GM12892 (cell line): ENCODE measurements around the gene FHL3.

Experiments used
- DNase-seq: peaks from one replicate; pipeline ENCODE4 v3.0.0; 2011; ENCODE audit not compliant: insufficient read length
- FAIRE-seq: peaks from 2 replicates; lab custom pipeline; 2011; peaks lifted over from hg19 to GRCh38; lab: Jason Lieb, UNC
- POLR2A ChIP-seq: IDR thresholded peaks from 2 replicates; pipeline ENCODE4 v1.6.1; 2011; ENCODE audit warnings: low read depth, low read length, control low read depth
- POLR2AphosphoS5 ChIP-seq: IDR thresholded peaks from 2 replicates; pipeline ENCODE4 v1.6.1; 2011; ENCODE audit warnings: low read depth, low read length, control low read depth
- TAF1 ChIP-seq: IDR thresholded peaks from 2 replicates; pipeline ENCODE4 v1.6.1; 2011; ENCODE audit warnings: low read depth, mild to moderate bottlenecking, control low read depth, low read length, borderline replicate concordance

Gene FHL3

DNA sequence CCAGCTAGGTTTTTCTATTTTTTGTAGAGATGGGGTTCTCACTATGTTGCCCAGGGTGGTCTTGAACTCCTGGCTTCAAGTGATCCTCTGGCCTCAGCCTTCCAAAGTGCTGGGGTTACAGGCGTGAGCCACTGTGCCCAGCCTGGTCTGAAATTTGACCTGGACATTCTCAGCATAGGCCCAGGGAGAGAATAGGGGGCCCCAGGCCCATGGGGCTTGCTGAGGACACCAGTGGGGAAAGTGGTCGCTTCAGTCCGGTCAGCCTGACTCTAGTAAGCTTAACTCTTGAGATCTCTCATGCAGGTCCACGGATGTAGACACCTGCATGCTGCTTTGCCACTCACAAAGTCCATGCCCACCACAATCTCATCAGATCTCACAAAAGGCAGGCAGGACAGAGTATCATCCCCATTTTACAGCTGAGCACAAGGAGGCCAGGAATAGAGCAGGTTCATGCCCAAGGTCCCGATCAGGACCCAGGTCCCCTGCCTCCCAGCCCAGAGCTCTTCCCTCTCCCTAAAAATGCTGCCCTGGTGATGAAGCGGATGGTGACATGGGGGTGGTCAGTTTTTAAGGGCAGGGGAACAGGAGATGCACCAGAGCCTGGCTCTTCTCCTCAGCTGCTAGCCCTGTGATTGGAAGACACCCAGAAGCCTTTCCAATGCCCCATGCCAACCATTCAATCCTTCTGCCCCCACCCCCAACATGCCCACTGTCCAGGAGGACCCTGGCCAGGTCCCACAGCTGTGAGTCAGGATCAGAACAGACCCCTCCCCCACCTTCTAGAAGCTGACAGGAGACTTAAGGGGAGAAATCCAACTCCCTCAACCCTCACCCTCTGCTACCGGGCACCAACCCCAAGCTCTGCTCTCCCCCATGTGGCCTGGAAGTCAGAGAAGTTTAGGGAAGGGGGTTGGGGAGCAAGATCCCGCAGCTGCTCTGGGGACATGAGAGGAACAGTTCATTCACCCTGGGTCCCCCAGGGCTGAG, 1.8 kb downstream of the FHL3 start:
- FAIRE-seq (no peak), DNase-seq (no peak)
- no peak for TF ChIP-seq POLR2A
- TF ChIP-seq POLR2AphosphoS5, result no peak
- TF ChIP-seq TAF1, result no peak

DNA sequence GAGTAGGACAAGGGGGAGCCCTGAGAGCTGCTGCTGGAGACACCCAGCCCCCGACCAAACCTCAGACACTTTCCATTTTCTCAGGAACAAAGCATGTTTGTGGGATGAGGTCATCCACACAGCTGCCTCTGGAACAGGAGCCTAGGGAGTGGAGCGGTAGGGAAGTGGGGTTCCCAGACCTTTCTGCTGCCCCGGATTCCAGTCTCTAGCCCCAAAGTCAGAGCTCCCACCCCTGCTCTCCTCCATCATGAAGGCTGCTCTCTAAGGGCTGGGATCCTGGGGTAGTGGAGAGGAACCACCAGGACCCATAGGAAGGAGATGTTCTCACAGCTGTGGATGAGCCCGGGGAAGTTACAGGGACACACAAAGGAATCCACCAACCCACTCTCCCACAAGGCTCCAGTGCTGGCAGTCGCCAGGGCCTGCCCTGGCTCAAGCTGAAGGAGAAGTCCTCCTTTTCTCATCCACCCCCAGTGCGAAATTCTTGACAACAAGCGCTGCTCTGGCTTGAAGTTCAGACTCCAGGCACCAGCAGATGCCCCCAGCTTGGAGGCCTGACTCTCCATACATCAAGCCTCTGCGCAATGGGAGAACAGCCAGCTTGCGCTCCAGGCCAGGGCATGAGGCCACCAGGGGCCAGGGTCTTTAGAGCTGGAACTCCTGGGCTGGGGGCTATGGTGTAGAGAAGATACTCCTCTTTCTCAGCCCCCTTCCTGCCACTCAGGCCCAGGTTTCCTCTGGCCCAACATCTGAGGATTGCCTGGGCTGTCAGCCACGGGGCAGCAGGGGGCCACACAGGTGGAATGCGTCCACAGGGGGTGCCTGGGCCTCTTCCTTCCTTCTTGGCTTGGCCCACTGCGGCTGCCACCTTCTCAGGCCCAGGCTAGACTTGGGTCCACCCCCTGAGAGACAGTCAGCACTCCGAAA, 4.5 kb downstream of the FHL3 start:
- FAIRE-seq (no peak), DNase-seq (no peak)
- TF ChIP-seq TAF1 (no peak), POLR2A (no peak), POLR2AphosphoS5 (no peak)

DNA sequence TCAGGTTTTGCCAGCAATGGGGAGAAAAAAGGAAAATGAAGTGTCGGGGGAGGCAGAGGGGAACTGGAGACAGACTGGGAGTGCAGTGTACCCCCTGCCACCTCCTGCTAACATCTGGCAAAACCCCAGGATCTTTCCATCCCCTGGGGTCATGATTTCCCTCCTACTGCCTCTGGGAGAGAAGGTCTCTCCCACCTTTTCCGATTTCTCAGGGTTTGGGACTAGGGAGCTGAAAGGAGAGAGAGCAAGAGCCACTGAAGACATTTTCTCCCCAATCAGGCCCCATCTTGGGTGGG, 5.1 kb downstream of the FHL3 start:
- TF ChIP-seq POLR2AphosphoS5 (no peak), POLR2A (no peak), TAF1 (no peak)
- FAIRE-seq (no peak), DNase-seq (no peak)

DNA sequence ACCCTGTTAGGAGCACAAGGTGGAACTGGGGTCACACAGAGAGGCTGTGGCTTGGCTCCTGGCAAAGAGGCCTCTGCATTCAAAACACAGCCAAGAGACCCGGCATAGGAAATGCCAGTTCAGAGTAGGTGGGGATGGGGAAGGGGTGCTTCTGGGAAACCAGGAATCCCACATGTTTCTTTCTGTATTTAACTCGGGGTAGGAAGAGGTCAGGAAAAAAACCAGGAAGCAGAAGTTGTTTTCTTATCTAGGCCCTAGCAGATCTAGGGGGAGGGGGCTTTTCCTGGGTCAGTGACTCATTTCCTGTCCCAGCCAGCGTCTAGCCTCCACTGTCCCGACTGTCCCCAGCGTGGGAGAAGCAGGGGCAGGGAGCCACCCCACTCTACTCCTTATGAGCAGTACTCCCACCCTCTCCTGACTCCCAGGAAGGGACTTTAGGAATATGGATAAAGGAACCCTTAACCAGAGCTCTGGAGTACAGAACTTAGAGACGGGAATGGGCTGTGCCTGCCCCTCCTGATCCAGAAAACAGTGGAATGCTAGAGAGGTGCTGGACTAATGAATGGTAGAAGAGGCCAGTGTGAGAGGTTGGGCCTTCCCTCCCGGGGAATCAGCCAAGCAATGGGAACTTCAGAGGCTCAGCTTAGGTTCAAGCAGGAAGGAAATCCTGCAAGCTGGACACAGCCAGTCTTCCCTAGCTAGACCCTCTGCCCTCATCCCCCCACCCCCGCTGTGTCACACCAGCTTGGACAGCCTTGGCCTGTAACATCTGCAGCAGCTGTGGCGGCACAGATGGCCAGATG, 5.7 kb downstream of the FHL3 start:
- DNase-seq, result no peak
- TF ChIP-seq TAF1, result no peak
- no peak for TF ChIP-seq POLR2AphosphoS5
- TF ChIP-seq POLR2A, result no peak
- FAIRE-seq, result no peak

- DNase-seq (no peak), FAIRE-seq (no peak)
- TF ChIP-seq POLR2A (no peak), POLR2AphosphoS5 (no peak), TAF1 (no peak)
Measured at GRCh38 chr1:37998913-37999429, 6.3 kb downstream of the FHL3 start.

DNA sequence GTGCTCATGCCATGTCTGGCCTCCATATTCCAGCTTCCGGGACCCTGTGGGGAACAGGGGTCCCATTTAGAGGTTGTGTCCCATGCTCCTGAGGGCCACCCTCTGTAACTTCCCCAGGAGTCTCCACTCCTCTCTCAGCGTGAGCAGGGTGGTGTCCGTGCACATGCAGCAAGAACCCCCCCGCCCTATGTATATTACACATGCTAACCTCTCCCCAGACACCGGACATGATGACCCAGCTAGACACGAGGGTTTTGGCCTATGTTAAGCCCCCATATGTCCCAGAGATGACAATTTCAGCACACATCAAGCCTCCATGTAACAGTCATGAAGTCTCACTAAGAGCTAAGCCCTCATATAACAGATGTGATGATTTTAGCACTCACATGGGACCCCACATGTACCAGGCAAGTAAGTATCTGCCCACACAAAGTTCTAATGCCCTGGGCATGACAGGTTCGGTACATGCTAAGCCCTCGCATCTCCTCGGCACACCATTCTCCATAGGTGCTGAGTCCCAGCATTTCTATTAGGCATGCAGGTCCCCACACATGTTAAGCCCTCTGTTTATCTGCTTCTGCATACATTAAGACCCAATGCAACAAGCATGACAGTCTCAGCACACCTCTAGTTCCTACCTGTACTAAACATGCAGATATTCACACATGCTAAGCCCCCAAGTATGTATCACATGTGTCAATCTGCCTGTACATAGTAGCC, 7.1 kb downstream of the FHL3 start:
- DNase-seq (no peak), FAIRE-seq (no peak)
- no peak for TF ChIP-seq TAF1

GRCh38 chr1:37997256-37998088, 7.8 kb downstream of the FHL3 start:
- no peak for DNase-seq
- TF ChIP-seq POLR2AphosphoS5 (no peak), POLR2A (no peak), TAF1 (no peak)
- no peak for FAIRE-seq

DNA sequence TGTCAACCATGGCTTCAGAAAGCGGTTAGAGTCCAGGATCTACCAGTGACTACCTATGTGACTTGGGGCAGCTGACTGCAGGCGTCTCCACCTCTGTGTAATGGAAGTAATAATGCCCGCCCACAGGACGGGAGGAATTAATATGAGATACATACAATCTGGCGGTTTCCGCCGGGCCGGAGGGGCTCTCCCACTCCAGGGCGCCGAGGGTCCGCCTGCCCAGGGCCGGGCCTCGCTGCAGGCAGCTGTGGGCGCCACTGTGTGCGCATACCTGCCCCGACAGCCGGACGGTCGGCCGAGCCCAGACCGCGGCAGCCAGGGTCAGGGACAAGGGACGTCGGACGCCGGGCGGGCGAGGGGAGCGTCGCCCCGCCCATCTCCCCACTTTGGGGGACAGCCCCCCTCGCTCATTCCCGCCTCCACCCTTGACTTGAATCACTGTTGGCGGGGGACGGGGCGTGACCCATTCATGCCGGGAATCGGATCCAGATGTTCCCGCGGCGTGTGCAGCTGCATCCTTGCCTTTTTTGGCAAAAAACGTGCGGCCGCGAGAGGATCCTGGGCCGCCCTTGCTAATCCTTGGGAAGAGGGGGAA, 9.5 kb downstream of the FHL3 start:
- FAIRE-seq (peak; percentile 78), DNase-seq (no peak)
- TF ChIP-seq POLR2AphosphoS5, result 0 out of 2 replicates have a peak, but pooled peaks have one; percentile 50
- no peak for TF ChIP-seq TAF1
- peak; percentile 61; the same call in 1 of the 2 replicates for TF ChIP-seq POLR2A

DNA sequence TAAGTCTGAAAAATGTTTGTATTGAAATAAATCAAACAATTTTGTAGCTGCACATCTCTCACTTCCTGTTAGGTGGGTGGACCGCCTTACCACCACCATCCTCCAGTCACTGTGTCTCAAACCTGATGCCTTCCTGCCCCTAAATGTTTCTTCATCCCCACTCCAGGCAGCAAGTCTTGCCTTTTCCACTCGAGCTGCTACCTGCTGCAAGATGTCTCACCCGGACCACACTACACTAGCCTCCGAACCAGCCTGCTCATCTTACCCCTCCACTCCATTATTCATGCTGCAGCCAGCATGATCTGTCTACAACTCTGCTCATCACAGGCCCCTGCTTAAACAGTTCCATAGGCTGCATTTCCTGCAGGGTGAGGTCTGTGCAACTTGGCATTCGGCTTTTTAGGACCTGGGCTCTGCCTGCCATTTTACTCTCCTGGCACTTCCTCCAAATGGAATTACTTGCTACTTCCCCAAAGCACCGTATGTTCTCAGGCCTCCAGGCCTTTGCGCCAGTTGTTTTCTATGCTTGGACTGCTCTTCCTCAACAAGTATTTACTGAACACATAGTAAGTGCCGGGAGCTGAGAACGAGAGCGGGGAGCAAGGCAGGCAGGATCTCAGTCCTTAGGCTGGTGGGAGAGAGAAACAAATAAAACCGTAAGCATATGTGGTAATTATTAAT, 10.3 kb downstream of the FHL3 start:
- TF ChIP-seq TAF1 (no peak), POLR2A (no peak), POLR2AphosphoS5 (no peak)
- FAIRE-seq (peak; percentile 73), DNase-seq (no peak)
